ENCODE measurements around the gene KRTAP19-8. TPM values are rescaled to one million over a fixed set of nuclear protein-coding genes. Genes with fewer than 3 reads are reported as not detected.

Gene KRTAP19-8
- total and polyA plus RNA-seq, 2 donors from 2014 or later = not detected

DNA sequence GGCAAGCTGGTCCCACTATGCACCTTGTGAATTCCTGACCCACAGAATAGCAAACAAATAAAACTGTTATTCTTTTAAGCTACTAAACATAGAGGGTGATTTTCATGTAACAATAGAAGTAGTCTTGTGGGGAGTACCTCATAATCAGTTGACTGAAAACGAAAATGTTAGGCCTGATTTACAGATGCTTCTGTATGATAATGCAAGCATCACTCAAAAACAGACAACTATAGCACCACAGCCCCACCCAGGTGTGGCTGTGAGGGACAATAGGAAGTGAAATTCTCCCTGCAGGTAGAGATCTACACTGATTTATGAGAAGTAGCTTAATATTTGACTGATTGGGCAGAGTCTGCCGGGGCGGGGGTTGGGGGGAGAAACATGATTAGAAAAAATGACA is 26.5 kb upstream of the KRTAP19-8 start:
- Histone ChIP-seq H3K27ac (ENCODE audit: low read depth in 2 of 2, low read length in 2 of 2) (no peak overlapping the region), H3K4me3 (ENCODE audit: low read length in 3 of 3) (no peak overlapping the region), H3K9me3 (ENCODE audit: control insufficient read depth in 2 of 3, insufficient read depth in 1 of 3, low read length in 3 of 3) (no peaks in the 10 kb centered on the region), H3K4me1 (ENCODE audit: control insufficient read depth in 2 of 3, insufficient read depth in 2 of 3, low read depth in 1 of 3, low read length in 3 of 3) (no peaks in the 10 kb centered on the region), H3K36me3 (ENCODE audit: control insufficient read depth in 2 of 3, insufficient read depth in 3 of 3, low read length in 3 of 3) (no peaks in the 10 kb centered on the region), H3K27me3 (ENCODE audit: control insufficient read depth, insufficient read depth, low read length) (no peaks in the 10 kb centered on the region), H3K9ac (ENCODE audit: low read length in 3 of 3) (no peak overlapping the region)
- intact Hi-C loops (cut with DNase I) = no loop called here
- FAIRE-seq (no peak), DNase-seq (no peak)
- TF ChIP-seq, protein P1, sequence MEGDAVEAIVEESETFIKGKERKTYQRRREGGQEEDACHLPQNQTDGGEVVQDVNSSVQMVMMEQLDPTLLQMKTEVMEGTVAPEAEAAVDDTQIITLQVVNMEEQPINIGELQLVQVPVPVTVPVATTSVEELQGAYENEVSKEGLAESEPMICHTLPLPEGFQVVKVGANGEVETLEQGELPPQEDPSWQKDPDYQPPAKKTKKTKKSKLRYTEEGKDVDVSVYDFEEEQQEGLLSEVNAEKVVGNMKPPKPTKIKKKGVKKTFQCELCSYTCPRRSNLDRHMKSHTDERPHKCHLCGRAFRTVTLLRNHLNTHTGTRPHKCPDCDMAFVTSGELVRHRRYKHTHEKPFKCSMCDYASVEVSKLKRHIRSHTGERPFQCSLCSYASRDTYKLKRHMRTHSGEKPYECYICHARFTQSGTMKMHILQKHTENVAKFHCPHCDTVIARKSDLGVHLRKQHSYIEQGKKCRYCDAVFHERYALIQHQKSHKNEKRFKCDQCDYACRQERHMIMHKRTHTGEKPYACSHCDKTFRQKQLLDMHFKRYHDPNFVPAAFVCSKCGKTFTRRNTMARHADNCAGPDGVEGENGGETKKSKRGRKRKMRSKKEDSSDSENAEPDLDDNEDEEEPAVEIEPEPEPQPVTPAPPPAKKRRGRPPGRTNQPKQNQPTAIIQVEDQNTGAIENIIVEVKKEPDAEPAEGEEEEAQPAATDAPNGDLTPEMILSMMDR (IDR thresholded peaks at IDR 0.05; ENCODE audit: borderline replicate concordance, extremely low read depth, insufficient read depth) = no peak

- DNase-seq = no peak
- TF ChIP-seq, protein P1 (IDR thresholded peaks at IDR 0.05; ENCODE audit: borderline replicate concordance, extremely low read depth, insufficient read depth) = no peak
- intact Hi-C loops (cut with DNase I) = no loop called here
- H3K27ac ChIP-seq (ENCODE audit: low read depth in 2 of 2, low read length in 2 of 2) = no peak overlapping the region
- no peaks in the 10 kb centered on the region for H3K27me3 ChIP-seq (ENCODE audit: control insufficient read depth, insufficient read depth, low read length)
- H3K4me3 ChIP-seq (ENCODE audit: low read length in 3 of 3) = no peak overlapping the region
- FAIRE-seq = no peak
- H3K9me3 ChIP-seq (ENCODE audit: control insufficient read depth in 2 of 3, insufficient read depth in 1 of 3, low read length in 3 of 3) = no peaks in the 10 kb centered on the region
- no peak overlapping the region for H3K9ac ChIP-seq (ENCODE audit: low read length in 3 of 3)
- H3K4me1 ChIP-seq (ENCODE audit: control insufficient read depth in 2 of 3, insufficient read depth in 2 of 3, low read depth in 1 of 3, low read length in 3 of 3) = no peaks in the 10 kb centered on the region
- H3K36me3 ChIP-seq (ENCODE audit: control insufficient read depth in 2 of 3, insufficient read depth in 3 of 3, low read length in 3 of 3) = no peaks in the 10 kb centered on the region
Observed at GRCh38 chr21:31052489-31053142, 14.3 kb upstream of the KRTAP19-8 start.

DNA sequence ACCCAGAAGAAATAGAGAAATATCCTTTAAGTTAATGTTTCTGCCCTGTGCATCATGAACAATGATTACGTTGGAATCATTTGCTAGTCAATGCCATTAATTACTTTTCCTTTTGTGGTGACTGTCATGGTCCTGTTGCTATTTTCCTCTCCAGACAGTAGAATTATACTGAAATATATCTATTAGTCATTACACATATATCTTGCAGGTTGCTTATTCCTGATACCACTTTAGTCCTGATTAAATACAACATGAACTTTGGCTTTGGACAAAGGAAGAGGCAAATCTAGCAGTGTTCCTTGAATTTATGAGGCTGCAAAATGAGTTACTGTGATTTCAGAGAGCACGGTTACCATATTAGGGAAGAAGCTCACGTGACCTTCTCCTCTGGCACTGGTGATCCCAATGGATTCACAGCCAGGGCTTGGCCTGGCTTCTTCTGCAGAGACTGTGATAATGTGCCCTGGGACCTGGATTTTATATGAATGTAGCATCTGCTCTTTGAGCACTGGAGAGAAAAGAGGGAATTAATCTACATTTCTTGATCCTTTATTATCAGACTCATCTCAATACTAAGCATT is 12.4 kb upstream of the KRTAP19-8 start:
- no peaks in the 10 kb centered on the region for H3K9me3 ChIP-seq (ENCODE audit: control insufficient read depth in 2 of 3, insufficient read depth in 1 of 3, low read length in 3 of 3)
- intact Hi-C loops (cut with DNase I) = no loop called here

More for the DNA sequence above, 12.4 kb upstream of the KRTAP19-8 start:
- TF ChIP-seq, protein P1 (IDR thresholded peaks at IDR 0.05; ENCODE audit: borderline replicate concordance, extremely low read depth, insufficient read depth) = no peak
- H3K4me3 ChIP-seq (ENCODE audit: low read length in 3 of 3) = no peak overlapping the region
- H3K9ac ChIP-seq (ENCODE audit: low read length in 3 of 3) = no peak overlapping the region
- DNase-seq = no peak
- H3K36me3 ChIP-seq (ENCODE audit: control insufficient read depth in 2 of 3, insufficient read depth in 3 of 3, low read length in 3 of 3) = no peaks in the 10 kb centered on the region
- no peaks in the 10 kb centered on the region for H3K4me1 ChIP-seq (ENCODE audit: control insufficient read depth in 2 of 3, insufficient read depth in 2 of 3, low read depth in 1 of 3, low read length in 3 of 3)
- H3K27me3 ChIP-seq (ENCODE audit: control insufficient read depth, insufficient read depth, low read length) = no peaks in the 10 kb centered on the region
- H3K27ac ChIP-seq (ENCODE audit: low read depth in 2 of 2, low read length in 2 of 2) = no peak overlapping the region
- FAIRE-seq = no peak

Data from kidney (tissue), 14 donors.